T-helper 1 cell treated with Interleukin-12 subunit alpha and Interleukin-12 subunit beta and Interleukin-4 antibody, amounts not matched to agents 30 ng/mL and 1 ng/mL, for 36 hours (primary cell): ENCODE results near the gene RNF113B. TPM values are rescaled to one million over a fixed set of nuclear protein-coding genes. Genes with fewer than 3 reads are reported as not detected.

Experiments used
- intact Hi-C: fragments of 100-400 bp; cut with micrococcal nuclease; formaldehyde crosslinking; loops from one replicate; pipeline ENCODE4 v1.15.1; 2024
- total RNA-seq: library from RNA; stranded (reverse); gene quantifications from 2 replicates; pipeline ENCODE4 v1.2.3, GENCODE V29; 2022

The RNF113B gene
- total RNA-seq, 1 donor from 2014 or later, result not detected

- intact Hi-C loops, result no loop called here
These were observed 2.0 kb downstream of the RNF113B start for GRCh38 chr13:98175043-98175442.

GRCh38 chr13:98174307-98174706, 2.8 kb downstream of the RNF113B start:
- intact Hi-C loops, result no loop called here

GRCh38 chr13:98173431-98174152, 3.5 kb downstream of the RNF113B start:
- intact Hi-C loops, result no loop called here

GRCh38 chr13:98172590-98173422, 4.3 kb downstream of the RNF113B start:
- intact Hi-C loops, result no loop called here

GRCh38 chr13:98171900-98172589, 5.0 kb downstream of the RNF113B start:
- intact Hi-C loops, result no loop called here

- intact Hi-C loops, result no loop called here
These were observed 7.7 kb downstream of the RNF113B start for GRCh38 chr13:98169331-98169730.

- intact Hi-C loops, result no loop called here
These were observed 14.1 kb downstream of the RNF113B start for GRCh38 chr13:98162935-98163334.

GRCh38 chr13:98158172-98158899, 18.7 kb downstream of the RNF113B start:
- intact Hi-C loops, result no loop called here

GRCh38 chr13:98157609-98158008, 19.5 kb downstream of the RNF113B start:
- intact Hi-C loops, result no loop called here

GRCh38 chr13:98157188-98157587, 19.9 kb downstream of the RNF113B start:
- intact Hi-C loops, result no loop called here

- intact Hi-C loops, result no loop called here
These were observed 20.8 kb downstream of the RNF113B start for GRCh38 chr13:98156259-98156658.

GRCh38 chr13:98155475-98156109, 21.5 kb downstream of the RNF113B start:
- intact Hi-C loops, result no loop called here

GRCh38 chr13:98150832-98151479, 26.1 kb downstream of the RNF113B start:
- intact Hi-C loops, result no loop called here

GRCh38 chr13:98147521-98147920, 29.5 kb downstream of the RNF113B start:
- intact Hi-C loops, result loop anchor here (10.0 kb wide), 1 partner anchor 527 kb away; no protein-coding TSS in a partner anchor

GRCh38 chr13:98144801-98145350, 32.2 kb downstream of the RNF113B start:
- intact Hi-C loops, result loop anchor here (5.0 to 10.0 kb wide), 2 partner anchors 168 to 530 kb away; no protein-coding TSS in a partner anchor

GRCh38 chr13:98144027-98144741, 32.9 kb downstream of the RNF113B start:
- intact Hi-C loops, result loop anchor here (5.0 to 10.0 kb wide), 2 partner anchors 167 to 531 kb away; no protein-coding TSS in a partner anchor

- intact Hi-C loops, result loop anchor here (5.0 to 10.0 kb wide), 2 partner anchors 166 to 531 kb away; no protein-coding TSS in a partner anchor
These were observed 33.5 kb downstream of the RNF113B start for GRCh38 chr13:98143601-98144026.

GRCh38 chr13:98143157-98143553, 33.9 kb downstream of the RNF113B start:
- intact Hi-C loops, result loop anchor here (5.0 to 10.0 kb wide), 2 partner anchors 166 to 532 kb away; no protein-coding TSS in a partner anchor
